B cell (primary cell): ENCODE results near the gene PPP5C. TPM values are rescaled to one million over a fixed set of nuclear protein-coding genes. Genes with fewer than 3 reads are reported as not detected.

Experiments
- ATAC-seq: fragments of 200-7000 bp; cut with Tn5 transposase; one replicate; pipeline ENCODE4 v1.10.0; 2021; ENCODE audit warnings: low read depth, mild to moderate bottlenecking, moderate number of reproducible peaks, moderate library complexity
- CTCF ChIA-PET: fragments of 350-600 bp; sonication (Branson Sonifier 250); formaldehyde crosslinking; loops from one replicate; lab custom pipeline; 2021; ENCODE audit warnings: antibody characterized with exemption, inconsistent platforms; lab: Charles Lee
- POLR2A ChIA-PET: fragments of 350-600 bp; sonication (Branson Sonifier 250); formaldehyde crosslinking; loops from one replicate; lab custom pipeline; 2021; ENCODE audit warnings: antibody characterized with exemption; lab: Charles Lee
- DNase-seq: peaks from one replicate; pipeline ENCODE4 v3.0.0; 2013
- H2AFZ ChIP-seq: 2 replicates; pipeline ENCODE4 v1.6.1; 2012; ENCODE audit warnings: mild to moderate bottlenecking, low read depth, low read length; ENCODE audit not compliant: insufficient read depth, poor library complexity, severe bottlenecking
- H3K27ac ChIP-seq, 2 donors: 1 replicate in 1 of 2; 2 replicates in 1 of 2; pipeline ENCODE4 v1.5.1; 2012 to 2013; ENCODE audit warnings: low read length in 2 of 2, mild to moderate bottlenecking in 2 of 2, moderate library complexity in 1 of 2
- H3K27me3 ChIP-seq, 4 experiments: fragments of 200-600 bp in 1 of 4; sonication (generic) in 1 of 4; replicated peaks in 1 of 4; 1 replicate in 2 of 4; 2 replicates in 2 of 4; pipeline versions ENCODE4 v1.6.1 to v1.7.0; 2013 to 2016; ENCODE audit warnings: low read length in 3 of 4, mild to moderate bottlenecking in 2 of 4, mixed read lengths in 1 of 4, moderate library complexity in 1 of 4; ENCODE audit not compliant: insufficient read depth in 4 of 4, control insufficient read depth in 3 of 4; ENCODE audit errors: control extremely low read depth in 1 of 4
- H3K36me3 ChIP-seq, 2 experiments: replicated peaks in 1 of 2; 1 replicate in 1 of 2; 2 replicates in 1 of 2; pipeline versions ENCODE4 v1.6.1 to v1.7.1; 2013; ENCODE audit warnings: low read length in 1 of 2; ENCODE audit not compliant: insufficient read depth in 2 of 2, control insufficient read depth in 1 of 2; ENCODE audit errors: control extremely low read depth in 1 of 2, extremely low read depth in 1 of 2
- H3K4me1 ChIP-seq, 2 donors: fragments of 200-600 bp in 1 of 2; sonication (generic) in 1 of 2; 1 replicate in 1 of 2; 2 replicates in 1 of 2; pipeline versions ENCODE4 v1.5.1 to v1.6.1; 2013 to 2017; ENCODE audit warnings: low read length in 2 of 2; ENCODE audit not compliant: control insufficient read depth in 2 of 2, insufficient read depth in 2 of 2
- H3K4me2 ChIP-seq: replicated peaks from 2 replicates; pipeline ENCODE3; 2012; ENCODE audit warnings: mild to moderate bottlenecking, low read depth, low read length; ENCODE audit not compliant: poor library complexity, severe bottlenecking
- H3K4me3 ChIP-seq, 5 experiments: fragments of 200-600 bp in 1 of 5; sonication (generic) in 1 of 5; 1 replicate in 3 of 5; 2 replicates in 2 of 5; pipeline versions ENCODE4 v1.5.1 to v1.7.0; 2011 to 2016; ENCODE audit warnings: low read length in 4 of 5, mild to moderate bottlenecking in 4 of 5, low read depth in 2 of 5, control low read depth in 1 of 5, moderate library complexity in 1 of 5; ENCODE audit not compliant: insufficient read depth in 1 of 5; ENCODE audit errors: control extremely low read depth in 1 of 5, extremely low read depth in 1 of 5
- H3K79me2 ChIP-seq: fragments of 200-600 bp; sonication (generic); one replicate; pipeline ENCODE4 v1.6.0; 2016; ENCODE audit warnings: low read length; ENCODE audit not compliant: control insufficient read depth, insufficient read depth
- H3K9ac ChIP-seq: fragments of 200-600 bp; sonication (generic); 2 replicates; pipeline ENCODE4 v1.6.1; 2017; ENCODE audit warnings: mild to moderate bottlenecking, low read length, moderate library complexity
- H3K9me3 ChIP-seq, 3 donors: one replicate each; pipeline versions ENCODE4 v1.6.1 to v1.7.1; 2013; ENCODE audit warnings: low read length in 2 of 3; ENCODE audit not compliant: control insufficient read depth in 2 of 3, insufficient read depth in 1 of 3; ENCODE audit errors: control extremely low read depth in 1 of 3
- H4K20me1 ChIP-seq: 2 replicates; pipeline ENCODE4 v1.6.0; 2012; ENCODE audit warnings: mild to moderate bottlenecking, low read length; ENCODE audit not compliant: insufficient read depth, control insufficient read depth, poor library complexity, severe bottlenecking
- H3K27ac Mint-ChIP-seq: one replicate; pipeline ENCODE4 v1.8.0; 2021; ENCODE audit warnings: mixed read lengths
- H3K27me3 Mint-ChIP-seq: one replicate; pipeline ENCODE4 v1.8.0; 2021; ENCODE audit warnings: mixed read lengths
- H3K4me1 Mint-ChIP-seq: one replicate; pipeline ENCODE4 v1.8.0; 2021; ENCODE audit warnings: mixed read lengths
- H3K4me3 Mint-ChIP-seq: one replicate; pipeline ENCODE4 v1.8.0; 2021; ENCODE audit warnings: mixed read lengths
- H3K9me3 Mint-ChIP-seq: one replicate; pipeline ENCODE4 v1.8.0; 2022; ENCODE audit warnings: mixed read lengths; ENCODE audit not compliant: insufficient read depth
- EZH2 ChIP-seq: IDR thresholded peaks from 2 replicates; pipeline ENCODE4 v1.6.1; 2012; ENCODE audit warnings: borderline replicate concordance, low read depth, mild to moderate bottlenecking, moderate library complexity, low read length; ENCODE audit not compliant: insufficient read depth, poor library complexity, severe bottlenecking
- WGBS: methylation state at CpG from one replicate; pipeline ENCODE4 v1.1.5; 2013; ENCODE audit warnings: missing lambda C conversion rate; ENCODE audit not compliant: insufficient coverage; 5-methylcytosine and 5-hydroxymethylcytosine counted together
- intact Hi-C: fragments of 100-400 bp; cut with micrococcal nuclease; formaldehyde crosslinking; loops from one replicate; pipeline ENCODE4 v1.10.0; 2022
- polyA plus RNA-seq: library from polyadenylated mRNA; depleted of rRNA; stranded (reverse); fragments of >200 nt; gene quantifications from 2 replicates; pipeline ENCODE4 v1.2.3, GENCODE V29; 2012
- total RNA-seq, 2 donors: library from RNA; stranded (reverse); fragments of 120-200 nt in 1 of 2; gene quantifications; 1 replicate in 1 of 2; 2 replicates in 1 of 2; pipeline versions ENCODE4 v1.2.3 to v1.2.4, GENCODE V29; 2013 to 2022
- TF ChIP-seq, protein P1 (sequence below): fragments of 200-600 bp; IDR thresholded peaks from one replicate; pipeline ENCODE4 v1.8.0; 2022; ENCODE audit warnings: antibody characterized with exemption, mild to moderate bottlenecking

The PPP5C gene
- total and polyA plus RNA-seq, 2 donors (not counting 1 experiment from before 2014, with no cell fraction given): 51.2 to 70.5 TPM

GRCh38 chr19:46364359-46364758 lies 17.5 kb downstream of the PPP5C start:
- intact Hi-C loops: no loop called here
- TF ChIP-seq EZH2: no peak
- TF ChIP-seq, protein P1, sequence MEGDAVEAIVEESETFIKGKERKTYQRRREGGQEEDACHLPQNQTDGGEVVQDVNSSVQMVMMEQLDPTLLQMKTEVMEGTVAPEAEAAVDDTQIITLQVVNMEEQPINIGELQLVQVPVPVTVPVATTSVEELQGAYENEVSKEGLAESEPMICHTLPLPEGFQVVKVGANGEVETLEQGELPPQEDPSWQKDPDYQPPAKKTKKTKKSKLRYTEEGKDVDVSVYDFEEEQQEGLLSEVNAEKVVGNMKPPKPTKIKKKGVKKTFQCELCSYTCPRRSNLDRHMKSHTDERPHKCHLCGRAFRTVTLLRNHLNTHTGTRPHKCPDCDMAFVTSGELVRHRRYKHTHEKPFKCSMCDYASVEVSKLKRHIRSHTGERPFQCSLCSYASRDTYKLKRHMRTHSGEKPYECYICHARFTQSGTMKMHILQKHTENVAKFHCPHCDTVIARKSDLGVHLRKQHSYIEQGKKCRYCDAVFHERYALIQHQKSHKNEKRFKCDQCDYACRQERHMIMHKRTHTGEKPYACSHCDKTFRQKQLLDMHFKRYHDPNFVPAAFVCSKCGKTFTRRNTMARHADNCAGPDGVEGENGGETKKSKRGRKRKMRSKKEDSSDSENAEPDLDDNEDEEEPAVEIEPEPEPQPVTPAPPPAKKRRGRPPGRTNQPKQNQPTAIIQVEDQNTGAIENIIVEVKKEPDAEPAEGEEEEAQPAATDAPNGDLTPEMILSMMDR: no peak
- peaks cover 0 to 6% of the 10 kb centered on the region in 2 donors for H3K4me1 ChIP-seq
- WGBS: 100% methylated on average over 1 of the region's 2 CpGs
- H3K36me3 ChIP-seq: peaks cover 0 to 22% of the 10 kb centered on the region in 2 experiments
- no peak overlapping the region for H3K4me3 ChIP-seq
- no peak overlapping the region for H2AFZ ChIP-seq
- no peak overlapping the region for H3K9ac ChIP-seq
- no peaks in the 10 kb centered on the region for H3K9me3 ChIP-seq
- H3K4me3 Mint-ChIP-seq: no peak overlapping the region
- H3K27ac Mint-ChIP-seq: no peak overlapping the region
- ATAC-seq (no peak), DNase-seq (no peak)
- no peak overlapping the region for H3K27ac ChIP-seq
- peaks cover 28% of the 10 kb centered on the region for H4K20me1 ChIP-seq
- POLR2A ChIA-PET: no interaction called here
- peaks cover 67% of the 10 kb centered on the region for H3K79me2 ChIP-seq
- no peaks in the 10 kb centered on the region for H3K27me3 Mint-ChIP-seq
- H3K9me3 Mint-ChIP-seq: no peaks in the 10 kb centered on the region
- H3K27me3 ChIP-seq: no peaks in the 10 kb centered on the region
- CTCF ChIA-PET: interaction anchor here (0.6 kb wide), 1 partner anchor 15 kb away, joined by 3 read pairs; no protein-coding TSS in a partner anchor
- H3K4me2 ChIP-seq: no peak overlapping the region
- H3K4me1 Mint-ChIP-seq: peaks cover 7% of the 10 kb centered on the region

- H3K27ac ChIP-seq: no peak overlapping the region
- Mint-ChIP-seq H3K27me3 (no peaks in the 10 kb centered on the region), H3K27ac (no peak overlapping the region), H3K9me3 (no peaks in the 10 kb centered on the region), H3K4me3 (no peak overlapping the region), H3K4me1 (peaks cover 7% of the 10 kb centered on the region)
- H3K4me1 ChIP-seq: peaks cover 0 to 6% of the 10 kb centered on the region in 2 donors
- H2AFZ ChIP-seq: no peak overlapping the region
- no peak overlapping the region for H3K4me2 ChIP-seq
- ChIA-PET POLR2A (no interaction called here), CTCF (no interaction called here)
- H3K9me3 ChIP-seq: no peaks in the 10 kb centered on the region
- no peak overlapping the region for H3K9ac ChIP-seq
- WGBS: 83% methylated on average over 1 of the region's 4 CpGs
- no peaks in the 10 kb centered on the region for H3K27me3 ChIP-seq
- H4K20me1 ChIP-seq: peaks cover 29% of the 10 kb centered on the region
- DNase-seq (no peak), ATAC-seq (no peak)
- TF ChIP-seq EZH2: no peak
- peaks cover 63% of the 10 kb centered on the region for H3K79me2 ChIP-seq
- H3K36me3 ChIP-seq: peaks cover 0 to 26% of the 10 kb centered on the region in 2 experiments
- intact Hi-C loops: no loop called here
- no peak overlapping the region for H3K4me3 ChIP-seq
These were observed 18.7 kb downstream of the PPP5C start for GRCh38 chr19:46365561-46365960.
